HCT116 (cell line): ENCODE results near the gene ZNF823. TPM values are rescaled to one million over a fixed set of nuclear protein-coding genes. Genes with fewer than 3 reads are reported as not detected.
"Not testable (repeated sequence)": the region's sequence is repeated elsewhere in the genome, so short reads cannot be mapped to it uniquely, and the experiment has no call there.

Source experiments
- ATAC-seq: fragments of 200-7000 bp; cut with Tn5 transposase; 2 replicates; pipeline ENCODE4 v1.9.1; 2020; ENCODE audit warnings: mild to moderate bottlenecking, moderate library complexity
- BruUV-seq: library from RNA; stranded (reverse); fragments of 400-500 nt; replicated peaks from 2 replicates; lab custom pipeline; 2021; lab: Mats Ljungman, UMichigan
- CTCF ChIA-PET: fragments of 300-600 bp; sonication (Branson Sonifier 250); formaldehyde crosslinking; loops from one replicate; lab custom pipeline; 2021; ENCODE audit warnings: antibody characterized with exemption; lab: Charles Lee
- POLR2A ChIA-PET: fragments of 300-600, 350-600 bp; sonication (Branson Sonifier 250); formaldehyde crosslinking; loops from one replicate; lab custom pipeline; 2021; ENCODE audit warnings: antibody characterized with exemption; lab: Charles Lee
- RAD21 ChIA-PET, 2 experiments: fragments of 300-600 bp; sonication (Branson Sonifier 250); formaldehyde crosslinking; loops; one replicate each; lab custom pipeline; 2023; ENCODE audit warnings: low total read pairs in 2 of 2; ENCODE audit not compliant: uncharacterized antibody in 2 of 2, unreplicated experiment in 2 of 2, low non-redundant PET in 1 of 2; lab: Charles Lee
- DNase-seq: peaks from one replicate; pipeline ENCODE4 v3.0.0-alpha.2; 2010; ENCODE audit warnings: low read depth, low spot score
- H2AFZ ChIP-seq: fragments of 200-600 bp; shearing (Covaris generic), sonication (generic); 2 replicates; pipeline ENCODE4 v1.6.1; 2017; ENCODE audit warnings: low read depth, mixed run types, mixed read lengths, antibody characterized with exemption, low read length; ENCODE audit not compliant: poor library complexity, severe bottlenecking
- H3K27ac ChIP-seq: 2 replicates; pipeline ENCODE4 v1.5.1; 2012; ENCODE audit warnings: low read depth, low read length
- H3K27me3 ChIP-seq: fragments of 200-600 bp; sonication (generic); 2 replicates; pipeline ENCODE4 v1.6.1; 2016; ENCODE audit warnings: mixed run types, low read length, mixed read lengths; ENCODE audit not compliant: insufficient read depth
- H3K36me3 ChIP-seq, 2 experiments: fragments of 200-500 bp in 1 of 2; fragments of 200-600 bp in 1 of 2; sonication (Bioruptor generic) in 1 of 2; sonication (generic) in 1 of 2; 2 replicates each; pipeline versions ENCODE4 v1.5.1 to v1.6.1; 2014 to 2016; ENCODE audit warnings: low read length in 2 of 2, inconsistent platforms in 1 of 2, mixed read lengths in 1 of 2, mixed run types in 1 of 2; ENCODE audit not compliant: insufficient read depth in 2 of 2, control insufficient read depth in 1 of 2
- H3K4me1 ChIP-seq, 2 experiments: fragments of 200-600 bp in 1 of 2; sonication (generic) in 1 of 2; 2 replicates each; pipeline versions ENCODE4 v1.5.1 to v1.6.1; 2012 to 2017; ENCODE audit warnings: low read length in 2 of 2, inconsistent platforms in 1 of 2, mild to moderate bottlenecking in 1 of 2, mixed read lengths in 1 of 2, mixed run types in 1 of 2, moderate library complexity in 1 of 2; ENCODE audit not compliant: insufficient read depth in 2 of 2, control insufficient read depth in 1 of 2
- H3K4me2 ChIP-seq: fragments of 200-600 bp; sonication (generic); 2 replicates; pipeline ENCODE4 v1.6.1; 2017; ENCODE audit warnings: mixed run types, low read length, mixed read lengths
- H3K4me3 ChIP-seq, 2 experiments: fragments of 200-600 bp in 1 of 2; sonication (generic) in 1 of 2; replicated peaks in 1 of 2; 2 replicates each; pipeline ENCODE4 v1.5.1; 2011 to 2016; ENCODE audit warnings: low read length in 2 of 2, control low read depth in 1 of 2, low read depth in 1 of 2, mild to moderate bottlenecking in 1 of 2, mixed read lengths in 1 of 2, mixed run types in 1 of 2
- H3K79me2 ChIP-seq: fragments of 200-600 bp; sonication (generic); 2 replicates; pipeline ENCODE4 v1.6.1; 2017; ENCODE audit warnings: mild to moderate bottlenecking, mixed run types, low read length, moderate library complexity, mixed read lengths; ENCODE audit not compliant: insufficient read depth
- H3K9ac ChIP-seq: fragments of 200-600 bp; sonication (generic); 2 replicates; pipeline ENCODE4 v1.6.1; 2016; ENCODE audit warnings: low read length, mixed read lengths
- H3K9me2 ChIP-seq: fragments of 200-600 bp; sonication (generic), shearing (Covaris generic); 2 replicates; pipeline ENCODE4 v1.6.1; 2017; ENCODE audit warnings: mixed run types, mild to moderate bottlenecking, moderate library complexity; ENCODE audit not compliant: insufficient read depth
- H3K9me3 ChIP-seq, 2 experiments: fragments of 200-500 bp in 1 of 2; fragments of 200-600 bp in 1 of 2; sonication (Bioruptor generic) in 1 of 2; sonication (generic) in 1 of 2; 2 replicates each; pipeline ENCODE4 v1.6.1; 2014 to 2017; ENCODE audit warnings: low read length in 2 of 2, mixed read lengths in 2 of 2, inconsistent platforms in 1 of 2, low read depth in 1 of 2, mild to moderate bottlenecking in 1 of 2, mixed run types in 1 of 2, moderate library complexity in 1 of 2; ENCODE audit not compliant: control insufficient read depth in 1 of 2, insufficient read depth in 1 of 2
- H4K20me1 ChIP-seq: fragments of 200-600 bp; sonication (generic), shearing (Covaris generic); 2 replicates; pipeline ENCODE4 v1.6.1; 2017; ENCODE audit warnings: mixed run types, mild to moderate bottlenecking, moderate library complexity; ENCODE audit not compliant: insufficient read depth
- CTCF ChIP-seq, 3 experiments: fragments of 200-600 bp in 1 of 3; sonication (generic) in 1 of 3; IDR thresholded peaks in 2 of 3; conservative IDR thresholded peaks in 1 of 3; 2 replicates each; pipeline ENCODE4 v1.5.1; 2012 to 2017; ENCODE audit warnings: low read depth in 2 of 3, low read length in 2 of 3, antibody characterized with exemption in 1 of 3, borderline replicate concordance in 1 of 3, control low read depth in 1 of 3, mild to moderate bottlenecking in 1 of 3, mixed read lengths in 1 of 3, mixed run types in 1 of 3, moderate library complexity in 1 of 3; ENCODE audit not compliant: insufficient read depth in 1 of 3
- RAD21 ChIP-seq: IDR thresholded peaks from 2 replicates; pipeline ENCODE4 v1.6.1; 2012; ENCODE audit warnings: low read depth, mild to moderate bottlenecking
- intact Hi-C: fragments of 100-400 bp; cut with micrococcal nuclease; formaldehyde crosslinking; loops from 2 replicates; pipeline ENCODE4 v1.10.0; 2022
- total RNA-seq: library from RNA; stranded (reverse); gene quantifications from one replicate; pipeline ENCODE4 v1.2.1, GENCODE V29; 2021; ENCODE audit not compliant: unreplicated experiment

The ZNF823 gene
- total RNA-seq, 1 experiment from 2014 or later, result 4.7 TPM

- H3K79me2 ChIP-seq, BruUV-seq, H3K36me3 ChIP-seq, POLR2A ChIA-PET, H4K20me1 ChIP-seq, H2AFZ ChIP-seq, H3K9ac ChIP-seq, H3K4me3 ChIP-seq, DNase-seq, RAD21 ChIA-PET, intact Hi-C loops, H3K9me3 ChIP-seq, H3K27me3 ChIP-seq, H3K9me2 ChIP-seq, CTCF ChIA-PET, H3K4me2 ChIP-seq, H3K27ac ChIP-seq, ATAC-seq, H3K4me1 ChIP-seq: not testable (repeated sequence)
- peak in 2 of 3 experiments; percentile 27 to 37; a peak in 3 of 6 replicates for TF ChIP-seq CTCF (IDR thresholded peaks at IDR 0.05 in 2 of 3, conservative IDR thresholded peaks at IDR 0.05 in 1 of 3; ENCODE audit: borderline replicate concordance in 1 of 3, insufficient read depth in 1 of 3, low read depth in 2 of 3, low read length in 2 of 3)
Observed at GRCh38 chr19:11771520-11771919, 32.8 kb upstream of the ZNF823 start.

GRCh38 chr19:11769995-11770394, 31.2 kb upstream of the ZNF823 start:
- Histone ChIP-seq H3K9ac (no peak overlapping the region), H3K27ac (no peak overlapping the region), H4K20me1 (no peaks in the 10 kb centered on the region), H2AFZ (no peak overlapping the region), H3K4me2 (no peak overlapping the region), H3K9me2 (no peaks in the 10 kb centered on the region), H3K27me3 (no peaks in the 10 kb centered on the region), H3K4me1 (peaks cover 0 to 10% of the 10 kb centered on the region in 2 experiments; a peak in 1 of 4 replicates), H3K4me3 (no peak overlapping the region), H3K9me3 (no peaks in the 10 kb centered on the region; a peak in 2 of 4 replicates), H3K79me2 (no peaks in the 10 kb centered on the region), H3K36me3 (no peaks in the 10 kb centered on the region; a peak in 1 of 4 replicates)
- ATAC-seq, result no peak
- intact Hi-C loops, result no loop called here
- ChIA-PET RAD21 (no interaction called here), POLR2A (no interaction called here), CTCF (no interaction called here)
- no TSS peak for BruUV-seq
- DNase-seq, result no peak
- TF ChIP-seq RAD21, result no peak
